SK-N-MC (cell line): ENCODE measurements around the gene VGLL4.

Experiments used
- EZH2 ChIP-seq: fragments of 200-600 bp; sonication (generic); IDR thresholded peaks from one replicate; pipeline ENCODE4 v1.6.1; 2017; ENCODE audit warnings: antibody characterized with exemption
- FOXP2 ChIP-seq: optimal IDR thresholded peaks from 2 replicates; pipeline ENCODE3; 2011; ENCODE audit warnings: mild to moderate bottlenecking, moderate library complexity; ENCODE audit not compliant: insufficient read depth; ENCODE audit errors: extremely low read length, control extremely low read depth
- POLR2AphosphoS5 ChIP-seq: IDR thresholded peaks from 2 replicates; pipeline ENCODE4 v1.6.1; 2012; ENCODE audit warnings: mild to moderate bottlenecking, low read depth, low read length, borderline replicate concordance

- TF ChIP-seq EZH2 (no peak), POLR2AphosphoS5 (no peak), FOXP2 (no peak)
These were observed 92.7 kb downstream of the VGLL4 start for GRCh38 chr3:11551036-11551435.
